Right lobe of liver (tissue), 6 donors: Measurements from ENCODE around the gene CTDP1. TPM values are rescaled to one million over a fixed set of nuclear protein-coding genes. Genes with fewer than 3 reads are reported as not detected.

Experiments
- ATAC-seq, 4 donors: fragments of 200-7000 bp; cut with Tn5 transposase; one replicate each; pipeline ENCODE4 v1.9.1; 2020; ENCODE audit warnings: mild to moderate bottlenecking in 4 of 4, moderate library complexity in 4 of 4
- DNase-seq, 3 donors: peaks; one replicate each; pipeline ENCODE4 v3.0.0-alpha.2; 2020
- H3K27ac ChIP-seq, 3 donors: fragments of 200-600 bp; one replicate each; pipeline ENCODE4 v1.8.0; 2022
- H3K27me3 ChIP-seq, 2 donors: fragments of 200-600 bp; one replicate each; pipeline ENCODE4 v1.8.0; 2022
- H3K36me3 ChIP-seq, 4 donors: fragments of 200-600 bp; sonication (generic) in 1 of 4; one replicate each; pipeline versions ENCODE4 v1.5.1 to v1.8.0; 2017 to 2022; ENCODE audit warnings: control low read depth in 1 of 4
- H3K4me1 ChIP-seq, 4 donors: fragments of 200-600 bp; sonication (generic) in 1 of 4; one replicate each; pipeline versions ENCODE4 v1.5.1 to v1.8.0; 2017 to 2022; ENCODE audit warnings: control low read depth in 1 of 4
- H3K4me3 ChIP-seq, 3 donors: fragments of 200-600 bp; one replicate each; pipeline ENCODE4 v1.8.0; 2022
- H3K9me3 ChIP-seq, 4 donors: fragments of 200-600 bp; sonication (generic) in 1 of 4; one replicate each; pipeline versions ENCODE4 v1.5.1 to v1.8.0; 2017 to 2022; ENCODE audit warnings: control low read depth in 1 of 4
- POLR2A ChIP-seq: fragments of 450-650 bp; IDR thresholded peaks from one replicate; pipeline ENCODE4 v1.6.1; 2017; ENCODE audit warnings: antibody characterized with exemption, mild to moderate bottlenecking
- WGBS: methylation state at CpG from one replicate; pipeline ENCODE4 v1.1.6; 2018; ENCODE audit warnings: low coverage, low lambda C conversion rate; ENCODE audit not compliant: insufficient coverage; ENCODE audit errors: missing lambda C conversion rate; 5-methylcytosine and 5-hydroxymethylcytosine counted together
- intact Hi-C, 2 donors: fragments of 100-400 bp; cut with DNase I; formaldehyde crosslinking; loops; one replicate each; pipeline versions ENCODE4 v1.11.2 to v1.14.1; 2022
- total RNA-seq, 6 experiments: library from RNA; depleted of rRNA in 2 of 6; stranded (reverse); fragments of >200 nt in 2 of 6; fragmentation: NEBNext Ultra II Directional in 3 of 6; extraction: Animal tissue kit (Norgen Biotek cat#: 25700) in 3 of 6; gene quantifications; one replicate each; pipeline versions ENCODE4 v1.1.0 to v1.2.4, GENCODE V29; 2016 to 2023
- TF ChIP-seq, protein P1 (sequence below), 4 donors: fragments of 200-600 bp in 3 of 4; fragments of 450-650 bp in 1 of 4; IDR thresholded peaks; one replicate each; pipeline versions ENCODE4 v1.5.1 to v1.8.0; 2016 to 2022; ENCODE audit warnings: antibody characterized with exemption in 4 of 4, mild to moderate bottlenecking in 2 of 4
- donor health status: DM: no; HTN: yes; CAD: no.
- donor health status: DM: no; HTN: no; CAD: no.
- donor health status: DM: no; HTN: no; CAD: no.
- donor health status: DM: no; HTN: yes; CAD: no.
- donor health status: DM: no; HTN: yes; CAD: no.

CTDP1 gene
- total RNA-seq, 6 experiments from 2014 or later: 7.5 to 10.4 (median 8.2) TPM

DNA sequence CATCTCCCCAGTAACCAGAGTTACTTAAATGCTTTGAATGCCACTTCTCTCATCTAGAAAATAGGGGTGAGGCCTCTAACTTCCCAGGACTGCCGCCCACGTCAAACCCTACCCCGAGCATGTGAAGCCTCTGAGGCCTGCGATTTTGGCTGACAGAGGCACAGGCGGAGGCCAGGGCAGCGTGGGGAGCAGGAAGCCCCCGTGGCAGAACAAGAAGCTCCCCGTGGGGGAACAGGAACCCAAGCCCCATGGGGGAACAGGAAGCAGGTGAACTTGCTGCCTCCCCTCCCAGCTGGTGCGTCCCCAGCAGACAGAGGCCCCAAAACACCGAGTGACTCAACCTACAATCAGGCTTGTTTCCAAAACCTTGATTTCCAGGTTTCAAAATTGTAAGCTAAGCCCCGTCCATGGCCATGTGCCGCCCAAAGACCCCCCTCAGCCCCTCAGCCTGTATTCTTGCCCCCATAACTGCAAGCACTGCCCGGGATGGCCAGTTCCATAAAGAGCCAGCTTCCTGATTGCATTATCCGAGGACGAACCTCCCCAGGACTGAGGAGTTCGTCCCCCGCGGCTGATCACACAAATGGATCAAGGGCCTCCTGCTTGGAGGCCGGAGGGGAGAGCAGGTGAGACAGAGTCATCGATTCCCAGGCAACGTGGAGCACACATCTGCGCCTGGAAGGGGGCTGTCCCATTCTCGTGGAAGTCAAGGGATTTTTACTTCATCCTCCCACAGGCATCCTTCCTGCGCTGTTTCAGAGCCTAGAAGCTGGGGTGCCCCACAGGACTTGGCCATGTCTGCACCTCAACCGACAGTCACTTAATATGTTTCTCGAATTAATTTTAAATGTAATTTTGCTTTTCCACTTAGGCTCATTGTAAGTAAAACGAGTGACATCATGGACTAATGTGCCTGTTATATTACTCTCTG is 36.3 kb upstream of the CTDP1 start:
- Histone ChIP-seq H3K36me3 (no peaks in the 10 kb centered on the region), H3K27me3 (no peaks in the 10 kb centered on the region), H3K4me3 (no peak overlapping the region), H3K4me1 (no peaks in the 10 kb centered on the region), H3K27ac (no peak overlapping the region), H3K9me3 (no peaks in the 10 kb centered on the region)
- no peak for TF ChIP-seq POLR2A
- TF ChIP-seq, protein P1, sequence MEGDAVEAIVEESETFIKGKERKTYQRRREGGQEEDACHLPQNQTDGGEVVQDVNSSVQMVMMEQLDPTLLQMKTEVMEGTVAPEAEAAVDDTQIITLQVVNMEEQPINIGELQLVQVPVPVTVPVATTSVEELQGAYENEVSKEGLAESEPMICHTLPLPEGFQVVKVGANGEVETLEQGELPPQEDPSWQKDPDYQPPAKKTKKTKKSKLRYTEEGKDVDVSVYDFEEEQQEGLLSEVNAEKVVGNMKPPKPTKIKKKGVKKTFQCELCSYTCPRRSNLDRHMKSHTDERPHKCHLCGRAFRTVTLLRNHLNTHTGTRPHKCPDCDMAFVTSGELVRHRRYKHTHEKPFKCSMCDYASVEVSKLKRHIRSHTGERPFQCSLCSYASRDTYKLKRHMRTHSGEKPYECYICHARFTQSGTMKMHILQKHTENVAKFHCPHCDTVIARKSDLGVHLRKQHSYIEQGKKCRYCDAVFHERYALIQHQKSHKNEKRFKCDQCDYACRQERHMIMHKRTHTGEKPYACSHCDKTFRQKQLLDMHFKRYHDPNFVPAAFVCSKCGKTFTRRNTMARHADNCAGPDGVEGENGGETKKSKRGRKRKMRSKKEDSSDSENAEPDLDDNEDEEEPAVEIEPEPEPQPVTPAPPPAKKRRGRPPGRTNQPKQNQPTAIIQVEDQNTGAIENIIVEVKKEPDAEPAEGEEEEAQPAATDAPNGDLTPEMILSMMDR (IDR thresholded peaks at IDR 0.05): no peak
- ATAC-seq (peak in 3 of 4 donors; percentile 27 to 39 (median 31)), DNase-seq (no peak)
- intact Hi-C loops: loop anchor here (5.0 kb wide), 2 partner anchors 261 to 266 kb away; no protein-coding TSS in a partner anchor
- 40% methylated on average over 9 of the region's 27 CpGs for WGBS

DNA sequence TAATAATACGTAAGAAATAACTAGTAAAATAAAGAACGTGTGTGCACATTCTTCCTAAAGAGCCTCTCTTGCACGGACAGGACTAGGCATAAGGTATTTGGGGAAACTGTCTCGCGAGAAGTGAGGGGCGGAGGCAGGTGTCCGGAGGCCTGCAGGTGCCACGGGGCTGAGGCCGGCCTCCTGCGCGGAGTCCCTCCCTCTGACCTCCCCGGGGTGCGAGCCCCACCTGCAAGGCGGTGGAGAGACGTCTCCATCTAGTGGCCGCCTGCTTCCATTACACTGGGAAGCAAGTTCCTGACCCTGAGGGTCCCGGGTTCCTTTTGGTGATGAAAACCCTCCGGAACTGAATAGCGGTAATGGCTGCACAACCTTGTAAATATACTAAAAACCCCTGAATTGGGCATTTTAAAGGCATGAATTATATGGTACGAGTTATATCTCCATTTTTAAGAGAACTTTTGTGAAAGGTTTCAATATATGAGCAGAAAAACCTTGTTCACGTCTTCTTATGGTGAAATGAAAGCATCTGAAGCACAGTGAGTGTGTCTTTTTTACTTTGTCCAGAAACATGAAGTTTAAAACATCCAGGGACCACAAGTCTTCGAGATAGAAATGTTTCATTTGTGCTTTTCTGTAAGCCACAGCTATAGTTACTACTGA is 35.5 kb upstream of the CTDP1 start:
- TF ChIP-seq, protein P1 (IDR thresholded peaks at IDR 0.05): peak; percentile 82 to 96 (median 94)
- no peak for TF ChIP-seq POLR2A

DNA sequence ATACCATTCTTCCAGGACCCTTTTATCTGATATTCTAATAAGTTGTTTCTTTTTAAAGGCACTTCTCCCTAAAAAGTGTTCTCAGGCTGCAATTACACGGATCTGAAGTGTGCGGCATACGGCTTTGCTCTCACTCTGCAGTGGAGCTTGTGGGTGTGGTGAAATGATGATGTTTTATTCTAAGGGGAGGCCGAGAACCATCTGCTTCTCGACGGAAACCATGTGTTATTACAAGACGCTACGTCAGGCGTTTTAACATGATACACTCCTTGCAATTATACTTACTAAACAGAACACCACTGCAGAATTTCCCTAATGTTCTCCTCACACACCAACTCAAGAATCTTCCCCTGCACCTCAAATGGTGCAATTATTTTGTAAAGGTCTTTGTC is 34.9 kb upstream of the CTDP1 start:
- TF ChIP-seq, protein P1 (IDR thresholded peaks at IDR 0.05): no peak
- TF ChIP-seq POLR2A: no peak
- Histone ChIP-seq H3K4me1 (no peaks in the 10 kb centered on the region), H3K27ac (no peak overlapping the region), H3K36me3 (no peaks in the 10 kb centered on the region), H3K4me3 (no peak overlapping the region), H3K27me3 (no peaks in the 10 kb centered on the region), H3K9me3 (no peaks in the 10 kb centered on the region)
- intact Hi-C loops: loop anchor here (5.0 kb wide), 2 partner anchors 262 to 267 kb away; no protein-coding TSS in a partner anchor
- DNase-seq (no peak), ATAC-seq (no peak)
- WGBS: 61% methylated on average over 9 of the region's 9 CpGs

More for the DNA sequence above, 35.5 kb upstream of the CTDP1 start:
- Histone ChIP-seq H3K9me3 (no peaks in the 10 kb centered on the region), H3K4me3 (no peak overlapping the region), H3K27ac (no peak overlapping the region), H3K36me3 (no peaks in the 10 kb centered on the region), H3K27me3 (no peaks in the 10 kb centered on the region), H3K4me1 (no peaks in the 10 kb centered on the region)
- ATAC-seq (peak; percentile 81 to 95 (median 88)), DNase-seq (peak in 2 of 3 donors; percentile 59 to 64)
- intact Hi-C loops: loop anchor here (5.0 kb wide), 2 partner anchors 262 to 267 kb away; no protein-coding TSS in a partner anchor
- 11% methylated on average over 19 of the region's 22 CpGs for WGBS

DNA sequence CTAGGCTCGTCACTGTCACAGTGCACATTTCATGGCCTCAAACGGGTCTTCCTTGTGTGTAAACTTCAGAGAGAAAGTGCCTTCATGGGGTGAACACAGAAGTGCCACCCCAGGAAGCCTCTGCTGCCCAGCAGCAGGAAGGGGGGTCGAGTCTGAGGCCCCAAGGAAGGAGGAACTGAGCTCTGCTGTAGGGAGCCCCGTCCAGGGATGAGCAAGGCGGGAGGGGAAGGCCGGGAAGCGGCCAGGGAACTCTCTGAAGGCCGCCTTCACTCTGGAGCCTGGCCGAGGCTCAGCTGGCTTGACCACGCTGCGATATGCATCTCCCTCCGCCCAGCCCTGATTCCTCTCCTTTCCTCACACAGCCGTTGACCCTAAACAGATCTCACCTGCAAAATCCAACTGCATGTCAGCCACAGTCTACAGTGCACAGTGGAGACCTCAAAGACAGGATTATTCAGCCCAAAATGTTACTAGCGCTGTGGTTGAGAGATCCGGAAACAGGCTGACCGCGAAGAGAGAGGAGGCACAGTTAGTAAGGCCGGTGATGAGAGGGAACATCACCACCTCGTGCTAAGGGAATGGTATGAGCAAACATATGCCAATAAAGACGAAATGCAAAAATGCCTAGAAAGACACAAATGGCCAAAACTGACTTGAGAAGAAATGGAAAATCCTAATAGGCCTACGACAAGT is 34.2 kb upstream of the CTDP1 start:
- Histone ChIP-seq H3K4me1 (no peaks in the 10 kb centered on the region), H3K4me3 (no peak overlapping the region), H3K9me3 (no peaks in the 10 kb centered on the region), H3K36me3 (no peaks in the 10 kb centered on the region), H3K27ac (no peak overlapping the region), H3K27me3 (no peaks in the 10 kb centered on the region)
- ATAC-seq (no peak), DNase-seq (no peak)
- intact Hi-C loops: no loop called here
- TF ChIP-seq, protein P1 (IDR thresholded peaks at IDR 0.05): no peak
- no peak for TF ChIP-seq POLR2A
- WGBS: 60% methylated on average over 8 of the region's 21 CpGs
